SU-DHL-6 (cell line): Measurements from ENCODE around the gene APOBR.

Source experiments
- EZH2phosphoT487 ChIP-seq: fragments of 200-600 bp; sonication (generic), shearing (Covaris generic); conservative IDR thresholded peaks from 2 replicates; pipeline ENCODE4 v1.6.1; 2018; ENCODE audit warnings: mild to moderate bottlenecking, antibody characterized with exemption, low read length, moderate library complexity, mixed read lengths
- TF ChIP-seq, protein P1 (sequence below): fragments of 200-600 bp; sonication (generic); IDR thresholded peaks from one replicate; pipeline ENCODE4 v1.5.1; 2017; ENCODE audit warnings: antibody characterized with exemption, mild to moderate bottlenecking, low read length, moderate library complexity; ENCODE audit not compliant: insufficient read depth, poor library complexity, severe bottlenecking

DNA sequence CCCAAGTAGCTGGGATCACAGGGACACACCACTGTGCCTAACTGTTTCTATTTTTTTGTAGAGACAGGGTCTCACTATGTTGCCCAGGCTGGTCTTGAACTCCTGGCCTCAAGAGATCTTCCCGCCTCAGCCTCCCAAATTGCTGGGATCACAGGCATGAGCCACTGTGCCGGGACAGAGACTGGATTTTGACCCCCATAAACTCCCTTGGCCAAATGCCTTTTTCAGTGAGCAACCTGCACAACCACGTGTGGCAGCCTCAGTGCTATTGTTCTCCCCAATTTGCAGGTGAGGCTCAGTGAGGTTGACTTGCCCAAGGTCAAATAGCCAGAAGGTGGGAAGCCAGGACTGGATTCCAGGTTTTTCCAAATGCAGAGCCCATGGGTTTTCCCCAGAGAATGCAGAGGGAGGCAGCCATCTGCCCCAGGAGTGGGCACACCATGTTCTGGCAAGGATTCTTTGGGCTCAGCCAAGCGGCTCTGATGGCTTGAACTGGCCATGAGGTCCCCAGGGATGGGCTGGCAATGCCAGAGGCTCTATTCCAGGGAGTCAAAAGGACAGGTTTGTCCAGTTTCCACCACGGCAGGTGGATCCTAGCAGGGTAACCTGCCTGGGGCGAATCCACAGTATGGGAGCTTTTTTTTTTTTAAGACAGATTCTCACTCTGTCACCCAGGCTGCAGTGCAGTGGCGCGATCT, 10.4 kb downstream of the APOBR start:
- TF ChIP-seq, protein P1, sequence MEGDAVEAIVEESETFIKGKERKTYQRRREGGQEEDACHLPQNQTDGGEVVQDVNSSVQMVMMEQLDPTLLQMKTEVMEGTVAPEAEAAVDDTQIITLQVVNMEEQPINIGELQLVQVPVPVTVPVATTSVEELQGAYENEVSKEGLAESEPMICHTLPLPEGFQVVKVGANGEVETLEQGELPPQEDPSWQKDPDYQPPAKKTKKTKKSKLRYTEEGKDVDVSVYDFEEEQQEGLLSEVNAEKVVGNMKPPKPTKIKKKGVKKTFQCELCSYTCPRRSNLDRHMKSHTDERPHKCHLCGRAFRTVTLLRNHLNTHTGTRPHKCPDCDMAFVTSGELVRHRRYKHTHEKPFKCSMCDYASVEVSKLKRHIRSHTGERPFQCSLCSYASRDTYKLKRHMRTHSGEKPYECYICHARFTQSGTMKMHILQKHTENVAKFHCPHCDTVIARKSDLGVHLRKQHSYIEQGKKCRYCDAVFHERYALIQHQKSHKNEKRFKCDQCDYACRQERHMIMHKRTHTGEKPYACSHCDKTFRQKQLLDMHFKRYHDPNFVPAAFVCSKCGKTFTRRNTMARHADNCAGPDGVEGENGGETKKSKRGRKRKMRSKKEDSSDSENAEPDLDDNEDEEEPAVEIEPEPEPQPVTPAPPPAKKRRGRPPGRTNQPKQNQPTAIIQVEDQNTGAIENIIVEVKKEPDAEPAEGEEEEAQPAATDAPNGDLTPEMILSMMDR, result no peak
- TF ChIP-seq EZH2phosphoT487, result no peak
